Lower leg skin (tissue), 4 donors: ENCODE data around the gene C1orf159. TPM values are rescaled to one million over a fixed set of nuclear protein-coding genes. Genes with fewer than 3 reads are reported as not detected.

Experiments
- DNase-seq, 2 donors: peaks; one replicate each; pipeline ENCODE4 v3.0.0-alpha.2; 2019; ENCODE audit warnings: low spot score in 2 of 2
- H3K4me3 ChIP-seq: fragments of 200-600 bp; sonication (generic); 2 replicates; pipeline ENCODE4 v1.5.1; 2017; ENCODE audit warnings: mild to moderate bottlenecking, low read depth; ENCODE audit not compliant: poor library complexity, severe bottlenecking
- CTCF ChIP-seq, 3 donors: fragments of 450-650 bp; IDR thresholded peaks; one replicate each; pipeline ENCODE4 v1.5.1; 2016; ENCODE audit warnings: antibody characterized with exemption in 3 of 3, mild to moderate bottlenecking in 3 of 3, moderate library complexity in 2 of 3
- POLR2A ChIP-seq, 2 donors: fragments of 450-650 bp; IDR thresholded peaks; one replicate each; pipeline ENCODE4 v1.6.1; 2016 to 2017; ENCODE audit warnings: antibody characterized with exemption in 2 of 2, mild to moderate bottlenecking in 1 of 2, moderate library complexity in 1 of 2
- WGBS, 2 donors: methylation state at CpG; one replicate each; pipeline ENCODE4 v1.1.5; 2018; 5-methylcytosine and 5-hydroxymethylcytosine counted together
- intact Hi-C: fragments of 100-400 bp; cut with DNase I; formaldehyde crosslinking; loops from one replicate; pipeline ENCODE4 v1.15.0; 2023; ENCODE audit warnings: low total_unique reads
- total RNA-seq, 4 donors: library from RNA; depleted of rRNA; stranded (reverse); fragments of >200 nt; gene quantifications; one replicate each; pipeline ENCODE4 v1.1.0, GENCODE V29; 2016

Gene C1orf159
- total RNA-seq, 4 donors from 2014 or later = 16.1 to 36.0 (median 21.5) TPM

GRCh38 chr1:1040004-1040991 is 75.6 kb downstream of the C1orf159 start:
- TF ChIP-seq CTCF (IDR thresholded peaks at IDR 0.05) = no peak
- intact Hi-C loops = no loop called here
- no peak overlapping the region for H3K4me3 ChIP-seq
- WGBS, 2 donors = 10 to 17% methylated on average over 51 to 78 of the region's 99 CpGs
- DNase-seq = no peak

- WGBS, 2 donors = 47 to 54% methylated on average over 16 to 17 of the region's 17 CpGs
- intact Hi-C loops = no loop called here
- no peak for TF ChIP-seq CTCF (IDR thresholded peaks at IDR 0.05)
- no peak for TF ChIP-seq POLR2A (IDR thresholded peaks at IDR 0.05)
- H3K4me3 ChIP-seq = no peak overlapping the region
- no peak for DNase-seq
Observed at GRCh38 chr1:1039145-1039910, 76.6 kb downstream of the C1orf159 start.

GRCh38 chr1:1038694-1039093 is 77.2 kb downstream of the C1orf159 start:
- intact Hi-C loops = no loop called here
- no peak for DNase-seq
- WGBS, 2 donors = 80 to 83% methylated on average over 6 of the region's 6 CpGs
- no peak overlapping the region for H3K4me3 ChIP-seq
- TF ChIP-seq POLR2A (IDR thresholded peaks at IDR 0.05) (no peak), CTCF (IDR thresholded peaks at IDR 0.05) (no peak)

GRCh38 chr1:1037366-1038327 is 78.2 kb downstream of the C1orf159 start:
- intact Hi-C loops = no loop called here
- H3K4me3 ChIP-seq = no peak overlapping the region
- WGBS, 2 donors = 51 to 61% methylated on average over 19 to 27 of the region's 30 CpGs
- DNase-seq = no peak
- TF ChIP-seq CTCF (IDR thresholded peaks at IDR 0.05) (no peak), POLR2A (IDR thresholded peaks at IDR 0.05) (no peak)

- H3K4me3 ChIP-seq = no peak overlapping the region
- DNase-seq = no peak
- 92% methylated on average over 18 to 19 of the region's 19 CpGs for WGBS, 2 donors
- TF ChIP-seq CTCF (IDR thresholded peaks at IDR 0.05) (no peak), POLR2A (IDR thresholded peaks at IDR 0.05) (no peak)
- intact Hi-C loops = no loop called here
Observed at GRCh38 chr1:1035291-1035943, 80.5 kb downstream of the C1orf159 start.
